AG04450 (cell line): Measurements from ENCODE around the gene TPO. TPM values are rescaled to one million over a fixed set of nuclear protein-coding genes. Genes with fewer than 3 reads are reported as not detected.

Source experiments
- CTCF ChIA-PET: fragments of 300-600, 350-600 bp; formaldehyde crosslinking; extraction: SDS; loops from one replicate; lab custom pipeline; 2022; ENCODE audit warnings: antibody characterized with exemption, inconsistent platforms; lab: Charles Lee
- POLR2A ChIA-PET: fragments of 350-600 bp; formaldehyde crosslinking; extraction: SDS; loops from one replicate; lab custom pipeline; 2021; ENCODE audit warnings: antibody characterized with exemption, inconsistent platforms; lab: Yijun Ruan, JAX
- DNase-seq: peaks from one replicate; pipeline ENCODE4 v3.0.0-alpha.2; 2011; ENCODE audit warnings: low read depth, low spot score
- H3K27ac ChIP-seq: one replicate; pipeline ENCODE4 v1.5.1; 2012; ENCODE audit warnings: low read depth, low read length, control low read depth
- H3K27me3 ChIP-seq: one replicate; pipeline ENCODE4 v1.6.0; 2012; ENCODE audit warnings: low read length; ENCODE audit not compliant: control insufficient read depth, insufficient read depth
- H3K4me3 ChIP-seq: 2 replicates; pipeline ENCODE4 v1.5.1; 2011; ENCODE audit warnings: mild to moderate bottlenecking, low read depth, low read length, control low read depth
- H3K9me3 ChIP-seq: 2 replicates; pipeline ENCODE4 v1.5.1; 2012; ENCODE audit warnings: low read length; ENCODE audit not compliant: control insufficient read depth, insufficient read depth
- CTCF ChIP-seq: IDR thresholded peaks from 2 replicates; pipeline ENCODE4 v1.5.1; 2011; ENCODE audit warnings: low read depth, low read length, control low read depth, inconsistent platforms
- polyA plus RNA-seq: library from polyadenylated mRNA; depleted of rRNA; stranded (reverse); fragments of >200 nt; gene quantifications from 2 replicates; pipeline ENCODE4 v1.2.3, GENCODE V29; 2011

Gene TPO
- polyA plus RNA-seq, 1 experiment: not detected

GRCh38 chr2:1505031-1505441 lies 91.8 kb downstream of the TPO start:
- POLR2A ChIA-PET: no interaction called here
- no peak for DNase-seq
- no peak overlapping the region for H3K27ac ChIP-seq
- no peaks in the 10 kb centered on the region for H3K27me3 ChIP-seq
- H3K9me3 ChIP-seq: no peaks in the 10 kb centered on the region
- H3K4me3 ChIP-seq: no peak overlapping the region
- CTCF ChIA-PET: no interaction called here
- no peak for TF ChIP-seq CTCF

- TF ChIP-seq CTCF: no peak
- ChIA-PET CTCF (no interaction called here), POLR2A (no interaction called here)
- Histone ChIP-seq H3K27ac (no peak overlapping the region), H3K4me3 (no peak overlapping the region), H3K27me3 (peaks cover 1% of the 10 kb centered on the region), H3K9me3 (no peaks in the 10 kb centered on the region)
- no peak for DNase-seq
Measured at GRCh38 chr2:1509271-1510065, 96.2 kb downstream of the TPO start.

GRCh38 chr2:1510176-1510575 lies 96.9 kb downstream of the TPO start:
- ChIA-PET POLR2A (no interaction called here), CTCF (no interaction called here)
- no peak for DNase-seq
- TF ChIP-seq CTCF: no peak
- Histone ChIP-seq H3K4me3 (no peak overlapping the region), H3K27me3 (peaks cover 4% of the 10 kb centered on the region), H3K27ac (no peak overlapping the region), H3K9me3 (no peaks in the 10 kb centered on the region)

- DNase-seq: no peak
- POLR2A ChIA-PET: no interaction called here
- TF ChIP-seq CTCF: no peak
- CTCF ChIA-PET: no interaction called here
- H3K4me3 ChIP-seq: no peak overlapping the region
- H3K27ac ChIP-seq: no peak overlapping the region
- no peaks in the 10 kb centered on the region for H3K9me3 ChIP-seq
- H3K27me3 ChIP-seq: peaks cover 11% of the 10 kb centered on the region
Measured at GRCh38 chr2:1511455-1511854, 98.2 kb downstream of the TPO start.
